GM18951 (cell line): Measurements from ENCODE around the gene TBL1XR1.
A peak's percentile ranks its signal among the peaks of the same experiment; 100 is the strongest.

Experiments
- POLR2A ChIP-seq: IDR thresholded peaks from 4 replicates; pipeline ENCODE4 v1.6.1; 2011; ENCODE audit warnings: mild to moderate bottlenecking; ENCODE audit not compliant: insufficient read length, insufficient read depth; ENCODE audit errors: extremely low read depth
- in situ Hi-C: fragments of 300-500 bp; cut with MboI; formaldehyde crosslinking; loops from one replicate; pipeline ENCODE4 v1.12.0; 2022; ENCODE audit warnings: low sequenced_read_pairs, mixed read lengths, inconsistent platforms; ENCODE audit not compliant: unreplicated experiment

TBL1XR1 gene

GRCh38 chr3:177197041-177197726 lies at the start of gene TBL1XR1:
TSS of gene TBL1XR1 (minus strand) at chr3:177197482. CDS start at chr3:177064977, 132,505 bp downstream.
- TF ChIP-seq POLR2A, result peak; percentile 42
- in situ Hi-C loops, result loop anchor here (10.0 kb wide), 1 partner anchor 158 kb away; no protein-coding TSS in a partner anchor

- in situ Hi-C loops, result no loop called here
- no peak for TF ChIP-seq POLR2A
These were observed 48.0 kb upstream of the TBL1XR1 start for GRCh38 chr3:177245250-177245649.

GRCh38 chr3:177244606-177245005 lies 47.3 kb upstream of the TBL1XR1 start:
- no peak for TF ChIP-seq POLR2A
- in situ Hi-C loops, result no loop called here

GRCh38 chr3:177238686-177239216 lies 41.5 kb upstream of the TBL1XR1 start:
- in situ Hi-C loops, result no loop called here
- no peak for TF ChIP-seq POLR2A

- in situ Hi-C loops, result no loop called here
- no peak for TF ChIP-seq POLR2A
These were observed 39.9 kb upstream of the TBL1XR1 start for GRCh38 chr3:177237206-177237605.

- in situ Hi-C loops, result no loop called here
These were observed 39.4 kb upstream of the TBL1XR1 start for GRCh38 chr3:177236704-177237103.

GRCh38 chr3:177234121-177234520 lies 36.8 kb upstream of the TBL1XR1 start:
- in situ Hi-C loops, result no loop called here
- no peak for TF ChIP-seq POLR2A

More at GRCh38 chr3:177236704-177237103, 39.4 kb upstream of the TBL1XR1 start:
- TF ChIP-seq POLR2A, result no peak

- in situ Hi-C loops, result no loop called here
- TF ChIP-seq POLR2A, result no peak
These were observed 34.0 kb upstream of the TBL1XR1 start for GRCh38 chr3:177231242-177231641.

GRCh38 chr3:177230641-177231040 lies 33.4 kb upstream of the TBL1XR1 start:
- in situ Hi-C loops, result no loop called here
- no peak for TF ChIP-seq POLR2A

GRCh38 chr3:177229791-177230190 lies 32.5 kb upstream of the TBL1XR1 start:
- TF ChIP-seq POLR2A, result no peak

GRCh38 chr3:177228601-177229190 lies 31.4 kb upstream of the TBL1XR1 start:
- no peak for TF ChIP-seq POLR2A
- in situ Hi-C loops, result no loop called here

More at GRCh38 chr3:177229791-177230190, 32.5 kb upstream of the TBL1XR1 start:
- in situ Hi-C loops, result no loop called here

GRCh38 chr3:177224414-177224813 lies 27.1 kb upstream of the TBL1XR1 start:
- in situ Hi-C loops, result no loop called here
- no peak for TF ChIP-seq POLR2A

- TF ChIP-seq POLR2A, result no peak
These were observed 24.5 kb upstream of the TBL1XR1 start for GRCh38 chr3:177221744-177222143.

More at GRCh38 chr3:177221744-177222143, 24.5 kb upstream of the TBL1XR1 start:
- in situ Hi-C loops, result no loop called here
